Lung (tissue), 16 donors: ENCODE measurements around the gene FAM222B. TPM values are rescaled to one million over a fixed set of nuclear protein-coding genes. Genes with fewer than 3 reads are reported as not detected.

Source experiments
- ATAC-seq: fragments of 200-7000 bp; cut with Tn5 transposase; one replicate; pipeline ENCODE4 v1.9.1; 2020; ENCODE audit warnings: moderate number of reproducible peaks; ENCODE audit not compliant: insufficient read depth, low FRiP score
- DNase-seq, 3 donors: peaks; one replicate each; pipeline ENCODE4 v3.0.0-alpha.2; 2013 to 2017
- H3K27ac ChIP-seq, 2 donors: one replicate each; pipeline ENCODE4 v1.5.1; 2013; ENCODE audit warnings: mild to moderate bottlenecking in 2 of 2, moderate library complexity in 2 of 2, control low read depth in 1 of 2, inconsistent platforms in 1 of 2, low read depth in 1 of 2, low read length in 1 of 2
- H3K27me3 ChIP-seq, 3 donors: one replicate each; pipeline ENCODE4 v1.5.1; 2013; ENCODE audit warnings: low read length in 2 of 3; ENCODE audit not compliant: control insufficient read depth in 3 of 3, insufficient read depth in 3 of 3
- H3K36me3 ChIP-seq, 4 donors: one replicate each; pipeline ENCODE4 v1.5.1; 2013; ENCODE audit warnings: low read length in 4 of 4, mild to moderate bottlenecking in 1 of 4, moderate library complexity in 1 of 4; ENCODE audit not compliant: control insufficient read depth in 4 of 4, insufficient read depth in 4 of 4
- H3K4me1 ChIP-seq, 5 donors: one replicate each; pipeline ENCODE4 v1.5.1; 2013; ENCODE audit warnings: low read length in 5 of 5, mild to moderate bottlenecking in 2 of 5, moderate library complexity in 1 of 5; ENCODE audit not compliant: control insufficient read depth in 5 of 5, insufficient read depth in 5 of 5
- H3K4me3 ChIP-seq: one replicate; pipeline ENCODE4 v1.5.1; 2013; ENCODE audit warnings: mild to moderate bottlenecking, control low read depth, moderate library complexity
- H3K9ac ChIP-seq, 2 donors: one replicate each; pipeline ENCODE4 v1.5.1; 2013; ENCODE audit warnings: low read length in 2 of 2, control low read depth in 1 of 2; ENCODE audit not compliant: insufficient read depth in 1 of 2
- H3K9me3 ChIP-seq, 4 donors: one replicate each; pipeline ENCODE4 v1.5.1; 2013; ENCODE audit warnings: low read length in 3 of 4, mild to moderate bottlenecking in 1 of 4, moderate library complexity in 1 of 4; ENCODE audit not compliant: control insufficient read depth in 4 of 4, insufficient read depth in 3 of 4
- CTCF ChIP-seq: IDR thresholded peaks from 2 replicates; pipeline ENCODE4 v1.5.1; 2012; ENCODE audit warnings: mild to moderate bottlenecking; ENCODE audit errors: control extremely low read depth, extremely low read depth
- WGBS, 2 donors: extraction: QIAGEN DNeasy Blood & Tissue Kit; methylation state at CpG; one replicate each; pipeline ENCODE4 v1.1.7; 2013; 5-methylcytosine and 5-hydroxymethylcytosine counted together
- long read RNA-seq, 5 donors: transcript quantifications; one replicate each; lab custom pipeline, GENCODE V29; 2026
- polyA plus RNA-seq, 2 donors: library from polyadenylated mRNA; stranded (reverse); fragments of 200-250 nt; gene quantifications; one replicate each; pipeline ENCODE4 v1.2.1, GENCODE V29; 2013
- total RNA-seq, 2 donors: library from RNA; depleted of rRNA in 1 of 2; stranded (reverse); fragments of >200 nt in 1 of 2; gene quantifications; one replicate each; pipeline ENCODE4 v1.2.1, GENCODE V29; 2014 to 2021
- donor health status: control.
- donor health status: control.
- donor health status: Bipolar disorder and iron deficiency.
- donor health status: healthy.
- donor health status: DM: yes; HTN: yes; CAD: no.

Gene FAM222B
- total RNA-seq (10 to 100 TPM in 1 of 2 donors, 1 to 10 TPM in 1; 8.3 to 17.7 TPM), polyA plus RNA-seq (1 to 10 TPM; 8.8 to 9.5 TPM)
- long read RNA-seq, donor 1, full-length matches to known transcripts, result 11 of 85 reads
- long read RNA-seq, donor 1, partial matches to known transcripts, result 62 of 85 reads
- long read RNA-seq, donor 1, other reads (novel, unspliced or antisense), result 12 of 85 reads
- long read RNA-seq, donor 2, full-length matches to known transcripts, result 3 of 14 reads
- long read RNA-seq, donor 2, partial matches to known transcripts, result 11 of 14 reads
- long read RNA-seq, donor 2, other reads (novel, unspliced or antisense), result 0 of 14 reads
- long read RNA-seq, donor 3, full-length matches to known transcripts, result 5 of 5 reads
- long read RNA-seq, donor 3, partial matches to known transcripts, result 0 of 5 reads
- long read RNA-seq, donor 3, other reads (novel, unspliced or antisense), result 0 of 5 reads
- long read RNA-seq, donor 4, partial matches to known transcripts, result 5 of 11 reads
- long read RNA-seq, donor 4, other reads (novel, unspliced or antisense), result 5 of 11 reads
- long read RNA-seq, donor 5, full-length matches to known transcripts, result 14 of 102 reads
- long read RNA-seq, donor 5, partial matches to known transcripts, result 72 of 102 reads
- long read RNA-seq, donor 5, other reads (novel, unspliced or antisense), result 16 of 102 reads

GRCh38 chr17:28842282-28843012, at the start of gene FAM222B:
FAM222B (minus strand) TSS chr17:28842790; CDS start chr17:28766667, 76,123 bp downstream.
- 0 to 1% methylated on average over 44 of the region's 44 CpGs for WGBS, 2 donors
- ATAC-seq (peak; percentile 98), DNase-seq (peak; percentile 91)
- peaks cover 0 to 1% (median 0%) of the 10 kb centered on the region in 4 donors for H3K9me3 ChIP-seq
- no peaks in the 10 kb centered on the region for H3K36me3 ChIP-seq
- no peak for TF ChIP-seq CTCF
- H3K4me1 ChIP-seq, result peaks cover 0 to 8% (median 2%) of the 10 kb centered on the region in 5 donors
- H3K27me3 ChIP-seq, result no peaks in the 10 kb centered on the region
- H3K4me3 ChIP-seq, result peak within 1 kb of the TSS; percentile 76
- H3K9ac ChIP-seq, result peak within 1 kb of the TSS; percentile 67 to 69
- peak within 1 kb of the TSS; percentile 78 to 87 for H3K27ac ChIP-seq

- Histone ChIP-seq H3K4me3 (no peak overlapping the region), H3K27me3 (no peaks in the 10 kb centered on the region), H3K9ac (no peak overlapping the region), H3K27ac (no peak overlapping the region), H3K36me3 (peaks cover 0 to 19% (median 4%) of the 10 kb centered on the region in 4 donors), H3K4me1 (peaks cover 0 to 20% (median 4%) of the 10 kb centered on the region in 5 donors), H3K9me3 (no peaks in the 10 kb centered on the region)
- 88 to 91% methylated on average over 4 of the region's 4 CpGs for WGBS, 2 donors
- no peak for TF ChIP-seq CTCF
- DNase-seq, result no peak
- no peak for ATAC-seq
These were observed 49.4 kb upstream of the FAM222B start for GRCh38 chr17:28892024-28892423.

- 90% methylated on average over 1 of the region's 1 CpG for WGBS, 2 donors
- peaks cover 0 to 20% (median 0%) of the 10 kb centered on the region in 5 donors for H3K4me1 ChIP-seq
These were observed 48.6 kb upstream of the FAM222B start for GRCh38 chr17:28891201-28891600.

More at GRCh38 chr17:28891201-28891600, 48.6 kb upstream of the FAM222B start:
- H3K9me3 ChIP-seq, result no peaks in the 10 kb centered on the region
- no peak overlapping the region for H3K9ac ChIP-seq
- no peak overlapping the region for H3K27ac ChIP-seq
- ATAC-seq (no peak), DNase-seq (no peak)
- H3K4me3 ChIP-seq, result no peak overlapping the region
- no peak for TF ChIP-seq CTCF
- peaks cover 0 to 26% (median 4%) of the 10 kb centered on the region in 4 donors for H3K36me3 ChIP-seq
- H3K27me3 ChIP-seq, result no peaks in the 10 kb centered on the region
